ENCODE results near the gene KPNB1. TPM values are rescaled to one million over a fixed set of nuclear protein-coding genes. Genes with fewer than 3 reads are reported as not detected.

Gene KPNB1
- polyA plus RNA-seq, 2 of the 4 experiments (the other 2 are of a cell fraction) = 315 to 358 TPM

- ChIA-PET POLR2A (no interaction called here), CTCF (interaction anchor here (0.7 kb wide), 1 partner anchor 21 kb away, joined by 3 read pairs; no protein-coding TSS in a partner anchor)
- H3K4me3 ChIP-seq = no peak overlapping the region
- no peak overlapping the region for H3K4me2 ChIP-seq
- H3K27ac ChIP-seq = no peak overlapping the region
- no peaks in the 10 kb centered on the region for H3K4me1 ChIP-seq
- H3K9me3 ChIP-seq = no peaks in the 10 kb centered on the region
- FAIRE-seq (no peak), DNase-seq (ENCODE audit: low read depth in 1 of 2, low spot score in 1 of 2) (no peak), ATAC-seq (no peak)
- no peak for TF ChIP-seq EHMT2 (IDR thresholded peaks at IDR 0.05; ENCODE audit: low read depth)
- no peak for TF ChIP-seq RAD21 (conservative IDR thresholded peaks at IDR 0.05 in 1 of 2, IDR thresholded peaks at IDR 0.05 in 1 of 2)
- TF ChIP-seq MAFK (IDR thresholded peaks at IDR 0.05; ENCODE audit: partially characterized antibody) = peak; percentile 3
- 97% methylated on average over 2 of the region's 2 CpGs for WGBS (ENCODE audit: missing lambda C conversion rate)
These were observed 13.3 kb upstream of the KPNB1 start for GRCh38 chr17:47636273-47637030.

GRCh38 chr17:47638903-47639302 lies 10.8 kb upstream of the KPNB1 start:
- ATAC-seq (no peak), FAIRE-seq (no peak), DNase-seq (ENCODE audit: low read depth in 1 of 2, low spot score in 1 of 2) (no peak)
- Histone ChIP-seq H3K4me3 (no peak overlapping the region), H3K27ac (no peak overlapping the region), H3K9me3 (no peaks in the 10 kb centered on the region), H3K4me2 (no peak overlapping the region), H3K4me1 (no peaks in the 10 kb centered on the region)
- POLR2A ChIA-PET = no interaction called here
- TF ChIP-seq HMGXB4 (CRISPR knock-in tag; IDR thresholded peaks at IDR 0.05; ENCODE audit: borderline replicate concordance) (no peak), ZFP36 (IDR thresholded peaks at IDR 0.05; ENCODE audit: borderline replicate concordance, partially characterized antibody) (no peak), CEBPB (IDR thresholded peaks at IDR 0.05) (no peak), RFX5 (IDR thresholded peaks at IDR 0.05) (no peak), USF2 (IDR thresholded peaks at IDR 0.05) (no peak), TP53 (CRISPR knock-in tag; IDR thresholded peaks at IDR 0.05) (no peak), ZSCAN20 (CRISPR knock-in tag; IDR thresholded peaks at IDR 0.05) (no peak), ZC3H11A (IDR thresholded peaks at IDR 0.05) (no peak), EHMT2 (IDR thresholded peaks at IDR 0.05; ENCODE audit: low read depth) (no peak), POLR2AphosphoS2 (conservative IDR thresholded peaks at IDR 0.05; ENCODE audit: low read length) (no peak), MAX (IDR thresholded peaks at IDR 0.05) (no peak), PHF8 (IDR thresholded peaks at IDR 0.05; ENCODE audit: borderline replicate concordance, low read depth) (no peak), E2F6 (IDR thresholded peaks at IDR 0.05; ENCODE audit: borderline replicate concordance, low read depth) (no peak), NFE2L2 (conservative IDR thresholded peaks at IDR 0.05; ENCODE audit: low read length) (no peak), SREBF2 (IDR thresholded peaks at IDR 0.05) (no peak), EP300 (IDR thresholded peaks at IDR 0.05) (no peak)
- 63% methylated on average over 5 of the region's 5 CpGs for WGBS (ENCODE audit: missing lambda C conversion rate)
- CTCF ChIA-PET = interaction anchor here (0.8 to 2.4 kb wide), 2 partner anchors 8 to 23 kb away, joined by 4 to 12 read pairs; no protein-coding TSS in a partner anchor

GRCh38 chr17:47640076-47640475 lies 9.6 kb upstream of the KPNB1 start:
- CTCF ChIA-PET = interaction anchor here (1.1 to 1.8 kb wide), 2 partner anchors 9 to 25 kb away, joined by 3 to 8 read pairs; partner anchors contain the start of gene KPNB1
- no peak for FAIRE-seq
- 66% methylated on average over 3 of the region's 3 CpGs for WGBS (ENCODE audit: missing lambda C conversion rate)

More at GRCh38 chr17:47640076-47640475, 9.6 kb upstream of the KPNB1 start:
- DNase-seq (ENCODE audit: low read depth in 1 of 2, low spot score in 1 of 2) (no peak), ATAC-seq (no peak)
- Histone ChIP-seq H3K4me1 (no peaks in the 10 kb centered on the region), H3K9me3 (no peaks in the 10 kb centered on the region), H3K4me2 (no peak overlapping the region), H3K27ac (no peak overlapping the region), H3K4me3 (no peak overlapping the region)
- POLR2A ChIA-PET = no interaction called here
- TF ChIP-seq MYC (IDR thresholded peaks at IDR 0.05; ENCODE audit: borderline replicate concordance, low read length) = no peak

All from A549 (cell line).